ENCODE measurements around the gene ARPC5L. TPM values are rescaled to one million over a fixed set of nuclear protein-coding genes. Genes with fewer than 3 reads are reported as not detected.
A peak's percentile ranks its signal among the peaks of the same experiment; 100 is the strongest.

The ARPC5L gene
- total and polyA plus RNA-seq, 2 donors from 2014 or later = 31.7 to 52.7 TPM

DNA sequence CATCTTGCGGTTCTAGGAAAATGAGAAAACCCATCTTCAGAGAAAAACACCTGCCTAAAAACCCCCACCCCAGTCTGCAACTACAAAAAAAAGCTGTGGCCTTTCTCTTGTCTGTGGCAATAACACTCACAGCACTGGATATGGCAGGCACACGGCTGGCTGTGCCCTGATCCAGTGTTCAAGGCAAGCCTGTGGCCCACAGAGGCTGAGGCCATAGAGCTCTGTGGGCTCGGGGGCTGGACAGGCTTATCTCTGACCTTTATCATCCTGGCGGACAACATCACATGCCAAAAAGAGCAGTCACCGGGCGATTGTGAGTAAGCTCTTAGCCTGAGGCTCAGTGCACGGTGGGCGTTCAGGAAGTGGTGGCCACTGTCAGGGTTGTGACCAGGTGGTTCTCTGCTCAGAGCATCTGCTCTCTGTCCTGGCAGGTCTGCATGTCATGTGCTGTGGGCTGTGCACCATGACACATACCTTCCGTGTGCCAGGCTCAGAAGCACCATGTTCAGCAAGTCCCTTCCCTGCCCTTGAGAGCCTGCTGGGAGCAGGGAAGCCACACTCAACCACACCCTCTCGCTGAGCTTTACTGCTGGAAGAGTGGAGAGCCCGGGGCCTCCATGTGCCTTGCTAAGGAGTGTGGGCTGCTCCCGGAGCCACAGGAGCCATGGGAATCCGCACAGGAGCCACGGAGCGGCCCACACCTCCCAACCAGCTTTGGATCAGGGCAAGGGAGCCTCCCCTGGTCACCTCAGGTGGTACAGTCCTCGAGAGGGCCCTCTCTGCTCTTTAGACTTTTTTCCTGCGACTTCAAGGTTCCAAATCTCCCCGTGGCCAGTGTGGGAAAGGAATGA, 43.3 kb upstream of the ARPC5L start:
- Histone ChIP-seq H3K9me3 (ENCODE audit: control insufficient read depth in 2 of 3, insufficient read depth in 1 of 3, low read length in 3 of 3) (no peaks in the 10 kb centered on the region), H3K4me1 (ENCODE audit: control insufficient read depth in 2 of 3, insufficient read depth in 2 of 3, low read depth in 1 of 3, low read length in 3 of 3) (no peaks in the 10 kb centered on the region), H3K27ac (ENCODE audit: low read depth in 2 of 2, low read length in 2 of 2) (no peak overlapping the region), H3K4me3 (ENCODE audit: low read length in 3 of 3) (no peak overlapping the region), H3K27me3 (ENCODE audit: control insufficient read depth, insufficient read depth, low read length) (no peaks in the 10 kb centered on the region), H3K36me3 (ENCODE audit: control insufficient read depth in 2 of 3, insufficient read depth in 3 of 3, low read length in 3 of 3) (no peaks in the 10 kb centered on the region), H3K9ac (ENCODE audit: low read length in 3 of 3) (no peak overlapping the region)
- intact Hi-C loops (cut with DNase I) = no loop called here
- TF ChIP-seq, protein P1, sequence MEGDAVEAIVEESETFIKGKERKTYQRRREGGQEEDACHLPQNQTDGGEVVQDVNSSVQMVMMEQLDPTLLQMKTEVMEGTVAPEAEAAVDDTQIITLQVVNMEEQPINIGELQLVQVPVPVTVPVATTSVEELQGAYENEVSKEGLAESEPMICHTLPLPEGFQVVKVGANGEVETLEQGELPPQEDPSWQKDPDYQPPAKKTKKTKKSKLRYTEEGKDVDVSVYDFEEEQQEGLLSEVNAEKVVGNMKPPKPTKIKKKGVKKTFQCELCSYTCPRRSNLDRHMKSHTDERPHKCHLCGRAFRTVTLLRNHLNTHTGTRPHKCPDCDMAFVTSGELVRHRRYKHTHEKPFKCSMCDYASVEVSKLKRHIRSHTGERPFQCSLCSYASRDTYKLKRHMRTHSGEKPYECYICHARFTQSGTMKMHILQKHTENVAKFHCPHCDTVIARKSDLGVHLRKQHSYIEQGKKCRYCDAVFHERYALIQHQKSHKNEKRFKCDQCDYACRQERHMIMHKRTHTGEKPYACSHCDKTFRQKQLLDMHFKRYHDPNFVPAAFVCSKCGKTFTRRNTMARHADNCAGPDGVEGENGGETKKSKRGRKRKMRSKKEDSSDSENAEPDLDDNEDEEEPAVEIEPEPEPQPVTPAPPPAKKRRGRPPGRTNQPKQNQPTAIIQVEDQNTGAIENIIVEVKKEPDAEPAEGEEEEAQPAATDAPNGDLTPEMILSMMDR (IDR thresholded peaks at IDR 0.05; ENCODE audit: borderline replicate concordance, extremely low read depth, insufficient read depth) = no peak
- FAIRE-seq = no peak
- peak in 1 of 5 donors; percentile 27 for DNase-seq

DNA sequence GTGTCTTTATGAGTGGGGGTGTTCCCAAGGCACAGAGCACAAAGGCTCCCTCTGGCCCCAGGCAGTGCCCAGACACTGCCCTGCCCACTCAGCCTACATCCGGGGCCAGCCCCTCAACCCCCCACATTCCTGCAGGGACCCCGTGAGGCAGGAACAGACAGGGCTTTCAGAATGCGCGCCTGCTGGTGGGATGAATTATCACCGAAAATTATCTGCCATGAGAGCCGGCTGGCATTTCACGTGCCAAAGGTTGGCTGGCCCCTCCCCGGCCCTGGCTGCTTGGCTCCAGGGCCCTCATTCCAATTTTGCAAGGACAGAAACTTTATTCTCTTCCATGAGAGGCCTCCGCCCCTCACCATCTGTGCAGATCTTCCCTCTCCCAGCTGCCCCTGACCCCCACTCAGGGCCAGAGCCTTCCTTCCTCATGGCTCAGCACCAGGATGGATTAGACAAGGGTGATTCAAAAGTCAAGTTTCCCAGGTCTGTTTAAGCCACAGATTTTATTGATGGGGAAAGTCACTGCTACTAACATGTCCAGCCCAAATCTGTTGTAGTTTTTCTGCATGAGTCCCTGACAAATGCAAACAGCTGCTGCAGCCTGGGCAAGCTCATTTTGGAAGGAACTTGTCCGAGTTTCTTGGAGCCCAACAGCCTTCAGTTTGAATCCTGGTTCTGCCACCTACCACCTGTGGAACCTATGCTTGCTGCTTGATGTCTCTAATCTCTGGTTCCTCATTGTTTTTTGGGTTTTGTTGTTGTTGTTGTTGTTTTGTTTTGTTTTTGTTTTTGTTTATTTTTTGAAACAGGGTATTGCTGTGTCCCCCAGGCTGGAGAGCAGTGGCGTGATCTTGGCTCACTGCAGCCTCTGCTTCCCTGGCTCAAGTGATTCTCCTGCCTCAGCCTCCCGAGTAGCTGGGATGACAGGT, 41.0 kb upstream of the ARPC5L start:
- Histone ChIP-seq H3K9me3 (ENCODE audit: control insufficient read depth in 2 of 3, insufficient read depth in 1 of 3, low read length in 3 of 3) (no peaks in the 10 kb centered on the region), H3K27ac (ENCODE audit: low read depth in 2 of 2, low read length in 2 of 2) (no peak overlapping the region), H3K9ac (ENCODE audit: low read length in 3 of 3) (no peak overlapping the region), H3K4me3 (ENCODE audit: low read length in 3 of 3) (no peak overlapping the region), H3K27me3 (ENCODE audit: control insufficient read depth, insufficient read depth, low read length) (no peaks in the 10 kb centered on the region), H3K36me3 (ENCODE audit: control insufficient read depth in 2 of 3, insufficient read depth in 3 of 3, low read length in 3 of 3) (no peaks in the 10 kb centered on the region), H3K4me1 (ENCODE audit: control insufficient read depth in 2 of 3, insufficient read depth in 2 of 3, low read depth in 1 of 3, low read length in 3 of 3) (no peaks in the 10 kb centered on the region)
- TF ChIP-seq, protein P1 (IDR thresholded peaks at IDR 0.05; ENCODE audit: borderline replicate concordance, extremely low read depth, insufficient read depth) = no peak
- FAIRE-seq (no peak), DNase-seq (peak in 1 of 5 donors; percentile 19)
- intact Hi-C loops (cut with DNase I) = no loop called here

DNA sequence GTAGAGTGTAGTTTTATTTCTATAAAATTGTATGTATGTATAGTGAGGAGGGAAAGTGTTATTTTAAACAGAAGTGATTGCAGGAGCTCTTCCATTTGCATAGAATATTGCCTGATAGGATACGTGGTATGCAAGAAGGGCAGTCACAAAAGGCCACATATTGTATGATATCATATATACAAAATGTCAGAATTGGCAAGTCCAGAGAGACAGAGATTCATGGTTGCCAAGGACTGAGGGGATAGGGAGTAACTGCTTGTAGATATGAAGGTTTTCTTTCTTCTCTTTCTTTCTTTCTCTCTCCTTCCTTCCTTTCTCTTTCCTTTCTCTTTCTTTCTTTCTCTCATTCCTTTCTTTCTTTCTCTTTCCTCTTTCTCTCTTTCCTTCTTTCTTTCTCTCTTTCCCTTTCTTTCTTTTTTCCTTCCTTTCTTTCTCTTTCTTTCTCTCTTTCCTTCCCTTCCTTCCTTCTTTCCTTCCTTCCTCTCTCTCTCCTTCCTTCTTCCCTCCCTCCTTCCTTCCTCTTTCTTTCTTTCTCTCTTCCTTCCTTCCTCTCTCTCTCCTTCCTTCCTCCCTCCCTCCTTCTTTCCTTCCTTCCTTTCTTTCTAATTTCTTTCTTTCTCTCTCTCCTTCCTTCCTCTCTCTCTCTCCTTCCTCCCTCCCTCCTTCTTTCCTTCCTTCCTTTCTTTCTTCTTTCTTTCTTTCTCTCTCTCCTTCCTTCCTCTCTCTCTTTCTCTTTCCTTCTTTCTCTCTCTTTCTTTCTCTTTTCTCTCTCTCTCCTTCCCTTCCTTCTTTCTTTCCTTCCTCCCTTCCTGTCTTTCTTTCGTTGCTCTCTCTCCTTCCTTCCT, 33.2 kb upstream of the ARPC5L start:
- no peaks in the 10 kb centered on the region for H3K36me3 ChIP-seq (ENCODE audit: control insufficient read depth in 2 of 3, insufficient read depth in 3 of 3, low read length in 3 of 3)
- no peak overlapping the region for H3K27ac ChIP-seq (ENCODE audit: low read depth in 2 of 2, low read length in 2 of 2)
- no peak overlapping the region for H3K4me3 ChIP-seq (ENCODE audit: low read length in 3 of 3)
- H3K9ac ChIP-seq (ENCODE audit: low read length in 3 of 3) = no peak overlapping the region
- H3K4me1 ChIP-seq (ENCODE audit: control insufficient read depth in 2 of 3, insufficient read depth in 2 of 3, low read depth in 1 of 3, low read length in 3 of 3) = peaks cover 0 to 3% (median 0%) of the 10 kb centered on the region in 3 donors
- DNase-seq (no peak), FAIRE-seq (no peak)
- TF ChIP-seq, protein P1 (IDR thresholded peaks at IDR 0.05; ENCODE audit: borderline replicate concordance, extremely low read depth, insufficient read depth) = no peak
- H3K27me3 ChIP-seq (ENCODE audit: control insufficient read depth, insufficient read depth, low read length) = no peaks in the 10 kb centered on the region
- H3K9me3 ChIP-seq (ENCODE audit: control insufficient read depth in 2 of 3, insufficient read depth in 1 of 3, low read length in 3 of 3) = no peaks in the 10 kb centered on the region
- intact Hi-C loops (cut with DNase I) = no loop called here
